Neutrophil (primary cell): ENCODE results near the gene STIMATE.

Source experiments
- H3K27ac ChIP-seq: fragments of 200-600 bp; sonication (generic); 2 replicates; pipeline ENCODE4 v1.5.1; 2016; ENCODE audit warnings: mild to moderate bottlenecking, moderate library complexity
- H3K27me3 ChIP-seq: fragments of 200-600 bp; sonication (generic); 2 replicates; pipeline ENCODE4 v1.6.0; 2016; ENCODE audit warnings: mild to moderate bottlenecking
- H3K36me3 ChIP-seq: fragments of 200-600 bp; sonication (generic); 2 replicates; pipeline ENCODE4 v1.5.1; 2017
- H3K4me1 ChIP-seq, 2 experiments: fragments of 200-600 bp in 1 of 2; sonication (generic) in 1 of 2; 1 replicate in 1 of 2; 2 replicates in 1 of 2; pipeline versions ENCODE4 v1.5.1 to v1.6.1; 2013 to 2016; ENCODE audit warnings: low read depth in 1 of 2, low read length in 1 of 2, mild to moderate bottlenecking in 1 of 2, moderate library complexity in 1 of 2; ENCODE audit not compliant: control insufficient read depth in 1 of 2, insufficient read depth in 1 of 2
- H3K4me3 ChIP-seq, 2 experiments: fragments of 200-600 bp in 1 of 2; sonication (generic) in 1 of 2; 1 replicate in 1 of 2; 2 replicates in 1 of 2; pipeline ENCODE4 v1.5.1; 2013 to 2016; ENCODE audit warnings: low read depth in 1 of 2, low read length in 1 of 2, mild to moderate bottlenecking in 1 of 2, moderate library complexity in 1 of 2
- H3K9me3 ChIP-seq: fragments of 200-600 bp; sonication (generic); 2 replicates; pipeline ENCODE4 v1.5.1; 2016
- TF ChIP-seq, protein P1 (sequence below): fragments of 200-600 bp; sonication (generic); IDR thresholded peaks from 2 replicates; pipeline ENCODE4 v1.5.1; 2016; ENCODE audit warnings: antibody characterized with exemption

The STIMATE gene

DNA sequence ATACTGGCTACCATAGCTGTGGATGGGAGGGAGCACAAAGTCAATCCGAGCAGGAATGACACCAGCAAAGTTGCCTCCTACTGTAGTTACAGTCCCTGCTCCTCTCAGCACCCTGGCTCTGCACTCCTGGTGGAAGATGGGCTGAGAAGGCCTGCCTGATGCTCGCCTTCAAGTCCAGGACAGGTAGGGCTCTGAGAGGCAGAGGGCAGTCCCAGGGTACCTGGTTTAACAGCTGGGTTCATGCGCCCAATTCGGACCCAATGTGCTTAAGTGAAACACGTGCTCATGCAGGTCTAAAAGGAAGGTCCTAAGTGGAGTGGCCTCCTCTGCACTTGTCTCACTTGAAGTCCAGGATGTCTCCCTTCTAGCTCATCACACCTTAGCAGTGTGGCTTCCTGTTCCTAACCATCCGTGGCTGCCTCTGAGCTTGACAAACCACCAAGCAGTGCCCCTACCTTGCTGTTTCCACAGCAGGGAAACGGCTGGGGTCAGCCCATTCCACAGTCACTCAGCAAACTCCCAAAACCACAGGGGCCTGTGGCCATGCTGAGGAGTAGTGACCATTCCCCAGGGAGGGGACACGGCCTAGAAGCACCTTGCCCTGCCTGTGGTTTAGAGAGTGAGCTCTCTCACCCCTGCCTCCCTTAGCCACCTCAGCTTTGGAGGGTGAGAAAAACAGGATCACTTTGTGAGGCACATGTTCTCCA lies 58.6 kb downstream of the STIMATE start:
- Histone ChIP-seq H3K4me3 (no peak overlapping the region), H3K27me3 (no peaks in the 10 kb centered on the region)
- TF ChIP-seq, protein P1, sequence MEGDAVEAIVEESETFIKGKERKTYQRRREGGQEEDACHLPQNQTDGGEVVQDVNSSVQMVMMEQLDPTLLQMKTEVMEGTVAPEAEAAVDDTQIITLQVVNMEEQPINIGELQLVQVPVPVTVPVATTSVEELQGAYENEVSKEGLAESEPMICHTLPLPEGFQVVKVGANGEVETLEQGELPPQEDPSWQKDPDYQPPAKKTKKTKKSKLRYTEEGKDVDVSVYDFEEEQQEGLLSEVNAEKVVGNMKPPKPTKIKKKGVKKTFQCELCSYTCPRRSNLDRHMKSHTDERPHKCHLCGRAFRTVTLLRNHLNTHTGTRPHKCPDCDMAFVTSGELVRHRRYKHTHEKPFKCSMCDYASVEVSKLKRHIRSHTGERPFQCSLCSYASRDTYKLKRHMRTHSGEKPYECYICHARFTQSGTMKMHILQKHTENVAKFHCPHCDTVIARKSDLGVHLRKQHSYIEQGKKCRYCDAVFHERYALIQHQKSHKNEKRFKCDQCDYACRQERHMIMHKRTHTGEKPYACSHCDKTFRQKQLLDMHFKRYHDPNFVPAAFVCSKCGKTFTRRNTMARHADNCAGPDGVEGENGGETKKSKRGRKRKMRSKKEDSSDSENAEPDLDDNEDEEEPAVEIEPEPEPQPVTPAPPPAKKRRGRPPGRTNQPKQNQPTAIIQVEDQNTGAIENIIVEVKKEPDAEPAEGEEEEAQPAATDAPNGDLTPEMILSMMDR = no peak

DNA sequence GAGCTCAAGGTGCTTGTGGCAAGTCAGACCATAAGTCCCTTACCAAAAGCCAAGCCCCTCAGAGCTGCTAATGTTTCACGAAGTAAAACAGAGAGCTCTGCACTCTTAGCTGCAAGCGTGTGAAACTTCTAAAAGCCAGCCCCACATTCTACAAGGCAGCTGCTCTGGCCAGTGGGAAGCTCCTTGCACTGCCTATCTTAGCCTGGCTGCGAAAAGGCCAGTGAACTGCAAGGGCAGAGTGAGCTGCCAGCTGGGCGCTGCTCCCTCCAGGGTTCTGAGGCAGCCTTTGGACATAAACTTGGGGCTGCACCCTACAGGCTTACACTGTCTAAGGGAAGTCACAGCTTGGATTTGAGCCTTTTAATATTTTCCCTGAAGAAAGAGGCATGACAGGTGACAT lies 60.4 kb downstream of the STIMATE start:
- no peak overlapping the region for H3K27ac ChIP-seq
- no peaks in the 10 kb centered on the region for H3K27me3 ChIP-seq
- H3K4me1 ChIP-seq = peaks cover 4 to 5% of the 10 kb centered on the region in 2 experiments
- no peak overlapping the region for H3K4me3 ChIP-seq
- no peaks in the 10 kb centered on the region for H3K9me3 ChIP-seq
- H3K36me3 ChIP-seq = peaks cover 97% of the 10 kb centered on the region
- TF ChIP-seq, protein P1 = no peak

More for the DNA sequence above, 58.6 kb downstream of the STIMATE start:
- Histone ChIP-seq H3K27ac (no peak overlapping the region), H3K36me3 (peaks cover 81% of the 10 kb centered on the region), H3K4me1 (peaks cover 22% of the 10 kb centered on the region in 2 experiments), H3K9me3 (no peaks in the 10 kb centered on the region)

GRCh38 chr3:52836471-52836845 lies 60.9 kb downstream of the STIMATE start:
- Histone ChIP-seq H3K36me3 (peaks cover 96% of the 10 kb centered on the region), H3K9me3 (no peaks in the 10 kb centered on the region), H3K27ac (no peak overlapping the region), H3K27me3 (no peaks in the 10 kb centered on the region), H3K4me3 (no peak overlapping the region), H3K4me1 (no peaks in the 10 kb centered on the region)
- TF ChIP-seq, protein P1 = no peak

- TF ChIP-seq, protein P1 = no peak
- no peaks in the 10 kb centered on the region for H3K4me1 ChIP-seq
- no peaks in the 10 kb centered on the region for H3K9me3 ChIP-seq
- H3K36me3 ChIP-seq = peaks cover 90% of the 10 kb centered on the region
- H3K27ac ChIP-seq = no peak overlapping the region
- H3K27me3 ChIP-seq = no peaks in the 10 kb centered on the region
- H3K4me3 ChIP-seq = no peak overlapping the region
Measured at GRCh38 chr3:52835766-52836470, 61.4 kb downstream of the STIMATE start.

DNA sequence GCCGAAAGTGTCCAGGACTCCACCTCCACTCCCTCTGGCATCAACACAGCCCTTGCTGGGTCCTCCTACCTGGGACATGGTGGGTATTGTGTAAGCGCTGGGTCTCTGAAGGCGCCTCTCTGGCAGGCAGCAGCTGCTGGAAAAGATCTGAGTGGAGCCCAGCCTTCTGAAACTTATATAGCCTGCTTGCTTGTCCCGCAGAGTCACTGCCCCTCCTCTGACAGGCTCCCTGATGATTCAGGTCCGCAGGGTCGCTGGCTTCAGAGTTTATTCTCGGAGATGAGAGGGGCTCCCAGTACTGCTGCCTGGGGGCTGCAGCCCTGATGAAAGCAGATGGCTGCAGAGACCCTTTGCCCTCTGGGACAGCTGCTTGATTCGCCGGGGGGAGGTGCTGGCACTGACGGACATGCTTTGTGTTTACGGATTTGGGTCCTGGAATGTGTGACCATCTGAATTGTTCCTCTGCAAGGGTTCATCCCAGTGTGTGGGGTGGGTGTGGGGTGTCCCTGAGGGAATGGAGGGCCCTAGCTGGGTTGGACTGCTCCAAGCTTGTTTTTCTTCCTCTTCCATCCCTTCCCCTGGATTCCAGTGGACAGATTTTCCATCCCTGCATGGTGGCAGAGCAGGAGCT lies 62.4 kb downstream of the STIMATE start, which contains the start of gene MUSTN1:
TSS of gene MUSTN1 (minus strand) at position 149 of the 631 bp plus-strand sequence. CDS start at position 78, 71 bp downstream.
- H3K27me3 ChIP-seq = no peaks in the 10 kb centered on the region
- H3K4me3 ChIP-seq = no peak within 1 kb of the TSS
- peaks cover 82% of the 10 kb centered on the region for H3K36me3 ChIP-seq
- TF ChIP-seq, protein P1 = no peak
- H3K4me1 ChIP-seq = no peaks in the 10 kb centered on the region
- H3K27ac ChIP-seq = no peak within 1 kb of the TSS
- no peaks in the 10 kb centered on the region for H3K9me3 ChIP-seq
